A549 treated with Mapracorat at 1 μM for 4 hours (cell line): ENCODE measurements around the gene KCNH5. TPM values are rescaled to one million over a fixed set of nuclear protein-coding genes. Genes with fewer than 3 reads are reported as not detected.

Source experiments
- total RNA-seq: library from RNA; stranded (reverse); fragments of 200-300 nt; extraction: Qiagen RNA extraction; gene quantifications from 5 replicates; pipeline ENCODE4 v1.2.3, GENCODE V29; 2022

Gene KCNH5
- total RNA-seq, result 0.02 TPM in 1 of 5 replicates, not detected in the others

GRCh38 chr14:63045234-63045611 lies at the start of gene KCNH5:
TSS of gene KCNH5 (minus strand) at chr14:63045458. CDS start at chr14:63045186, 272 bp downstream.

Other genes starting within 250 kb of the KCNH5 start
- gene RHOJ, start 159.0 kb upstream of the KCNH5 start, total RNA-seq, result not detected in 5 replicates